Measurements from ENCODE around the gene ACHE. TPM values are rescaled to one million over a fixed set of nuclear protein-coding genes. Genes with fewer than 3 reads are reported as not detected.
"Not testable (repeated sequence)": the region's sequence is repeated elsewhere in the genome, so short reads cannot be mapped to it uniquely, and the experiment has no call there.

ACHE gene
- 10 to 100 TPM; 21.4 to 99.2 (median 36.8) TPM for total RNA-seq
- polyA plus RNA-seq, result 10 to 100 TPM; 10.7 to 23.8 (median 14.2) TPM
- long read RNA-seq, donor 1, transcript ACHE-201 (5 exons, 2,168 nt), result major isoform, 10 of 22 reads
- long read RNA-seq, donor 1, partial matches to known transcripts, result 3 of 22 reads
- long read RNA-seq, donor 1, other reads (novel, unspliced or antisense), result 6 of 22 reads
- long read RNA-seq, donor 2, transcript ACHE-201 (5 exons, 2,168 nt), result major isoform, 19 of 61 reads
- long read RNA-seq, donor 2, transcript ACHE-204 (4 exons, 2,218 nt), result minor isoform, 5 of 61 reads
- long read RNA-seq, donor 2, partial matches to known transcripts, result 19 of 61 reads
- long read RNA-seq, donor 2, other reads (novel, unspliced or antisense), result 12 of 61 reads

DNA sequence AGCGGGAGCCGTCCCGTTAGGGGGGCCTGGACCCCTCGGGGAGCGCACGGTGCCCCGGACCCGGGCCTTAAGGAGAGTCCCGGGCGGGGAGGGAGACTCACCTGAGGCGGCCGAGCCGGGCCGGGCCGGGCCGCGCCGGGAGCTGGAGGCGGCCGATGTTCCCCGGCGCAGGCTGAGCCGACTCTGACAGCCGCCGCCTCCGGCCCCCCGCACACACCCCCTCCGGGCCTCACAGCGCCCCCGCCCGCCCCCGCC, at the start of gene ACHE:
TSS of gene ACHE (minus strand) at position 188 of the 255 bp plus-strand sequence. CDS start 1,656 bp downstream, outside the sequence.
- intact Hi-C loops (cut with DNase I), result loop anchor here (5.0 kb wide), 1 partner anchor 182 kb away; no protein-coding TSS in a partner anchor
- WGBS, 3 donors, result 0 to 1% (median 0%) methylated on average over 4 to 32 of the region's 32 CpGs
- ATAC-seq, result peak in 3 of 4 donors; percentile 26 to 47 (median 45)

DNA sequence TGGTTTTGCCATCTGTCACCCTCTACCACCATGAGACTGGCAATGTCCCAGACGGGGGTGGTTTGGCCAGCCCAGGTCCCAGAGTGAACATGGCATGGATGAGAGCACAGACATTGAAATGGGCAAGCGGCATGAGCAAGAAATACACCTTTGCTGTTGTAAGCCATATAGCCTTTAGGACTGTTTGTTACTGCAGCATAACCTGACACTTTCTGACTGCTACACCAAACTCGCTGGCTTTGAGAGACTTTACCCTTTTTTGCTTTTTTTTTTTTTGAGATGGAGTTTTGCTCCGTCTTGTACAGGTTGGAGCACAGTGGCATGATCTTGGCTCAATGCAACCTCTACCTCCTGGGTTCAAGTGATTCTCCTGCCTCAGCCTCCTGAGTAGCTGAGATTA, 48.5 kb upstream of the ACHE start:
- intact Hi-C loops (cut with DNase I), result no loop called here
- Histone ChIP-seq H3K4me3 (no peak overlapping the region), H3K4me1 (no peaks in the 10 kb centered on the region), H3K27ac (no peak overlapping the region), H3K9me3 (peaks cover 4% of the 10 kb centered on the region), H3K27me3 (ENCODE audit: insufficient read depth in 3 of 3, low read length in 2 of 3) (peaks cover 0 to 3% (median 0%) of the 10 kb centered on the region in 3 donors), H3K36me3 (ENCODE audit: insufficient read depth in 1 of 2, low read depth in 1 of 2) (no peaks in the 10 kb centered on the region)
- DNase-seq, result no peak
- WGBS, 3 donors, result 77 to 84% (median 78%) methylated on average over 4 of the region's 4 CpGs
- no peak for ATAC-seq
- TF ChIP-seq, protein P1, sequence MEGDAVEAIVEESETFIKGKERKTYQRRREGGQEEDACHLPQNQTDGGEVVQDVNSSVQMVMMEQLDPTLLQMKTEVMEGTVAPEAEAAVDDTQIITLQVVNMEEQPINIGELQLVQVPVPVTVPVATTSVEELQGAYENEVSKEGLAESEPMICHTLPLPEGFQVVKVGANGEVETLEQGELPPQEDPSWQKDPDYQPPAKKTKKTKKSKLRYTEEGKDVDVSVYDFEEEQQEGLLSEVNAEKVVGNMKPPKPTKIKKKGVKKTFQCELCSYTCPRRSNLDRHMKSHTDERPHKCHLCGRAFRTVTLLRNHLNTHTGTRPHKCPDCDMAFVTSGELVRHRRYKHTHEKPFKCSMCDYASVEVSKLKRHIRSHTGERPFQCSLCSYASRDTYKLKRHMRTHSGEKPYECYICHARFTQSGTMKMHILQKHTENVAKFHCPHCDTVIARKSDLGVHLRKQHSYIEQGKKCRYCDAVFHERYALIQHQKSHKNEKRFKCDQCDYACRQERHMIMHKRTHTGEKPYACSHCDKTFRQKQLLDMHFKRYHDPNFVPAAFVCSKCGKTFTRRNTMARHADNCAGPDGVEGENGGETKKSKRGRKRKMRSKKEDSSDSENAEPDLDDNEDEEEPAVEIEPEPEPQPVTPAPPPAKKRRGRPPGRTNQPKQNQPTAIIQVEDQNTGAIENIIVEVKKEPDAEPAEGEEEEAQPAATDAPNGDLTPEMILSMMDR (IDR thresholded peaks at IDR 0.05), result no peak

More for the DNA sequence above, at the start of gene ACHE:
- Histone ChIP-seq H3K36me3 (ENCODE audit: insufficient read depth in 1 of 2, low read depth in 1 of 2) (no peaks in the 10 kb centered on the region), H3K27me3 (ENCODE audit: insufficient read depth in 3 of 3, low read length in 2 of 3) (peaks cover 0 to 6% (median 0%) of the 10 kb centered on the region in 3 donors), H3K9me3 (no peaks in the 10 kb centered on the region), H3K4me3 (peak within 1 kb of the TSS; percentile 79), H3K4me1 (peaks cover 22% of the 10 kb centered on the region), H3K27ac (peak within 1 kb of the TSS; percentile 85)
- no peak for DNase-seq
- TF ChIP-seq, protein P1 (IDR thresholded peaks at IDR 0.05), result no peak

GRCh38 chr7:100943693-100944092, 48.0 kb upstream of the ACHE start:
- Histone ChIP-seq H3K27ac (no peak overlapping the region), H3K4me3 (no peak overlapping the region), H3K4me1 (no peaks in the 10 kb centered on the region), H3K9me3 (peaks cover 4% of the 10 kb centered on the region), H3K36me3 (ENCODE audit: insufficient read depth in 1 of 2, low read depth in 1 of 2) (no peaks in the 10 kb centered on the region), H3K27me3 (ENCODE audit: insufficient read depth in 3 of 3, low read length in 2 of 3) (peaks cover 0 to 3% (median 0%) of the 10 kb centered on the region in 3 donors)
- ATAC-seq, result no peak
- DNase-seq, result no peak
- intact Hi-C loops (cut with DNase I), result no loop called here
- 83 to 84% (median 83%) methylated on average over 5 of the region's 5 CpGs for WGBS, 3 donors
- TF ChIP-seq, protein P1 (IDR thresholded peaks at IDR 0.05), result no peak

DNA sequence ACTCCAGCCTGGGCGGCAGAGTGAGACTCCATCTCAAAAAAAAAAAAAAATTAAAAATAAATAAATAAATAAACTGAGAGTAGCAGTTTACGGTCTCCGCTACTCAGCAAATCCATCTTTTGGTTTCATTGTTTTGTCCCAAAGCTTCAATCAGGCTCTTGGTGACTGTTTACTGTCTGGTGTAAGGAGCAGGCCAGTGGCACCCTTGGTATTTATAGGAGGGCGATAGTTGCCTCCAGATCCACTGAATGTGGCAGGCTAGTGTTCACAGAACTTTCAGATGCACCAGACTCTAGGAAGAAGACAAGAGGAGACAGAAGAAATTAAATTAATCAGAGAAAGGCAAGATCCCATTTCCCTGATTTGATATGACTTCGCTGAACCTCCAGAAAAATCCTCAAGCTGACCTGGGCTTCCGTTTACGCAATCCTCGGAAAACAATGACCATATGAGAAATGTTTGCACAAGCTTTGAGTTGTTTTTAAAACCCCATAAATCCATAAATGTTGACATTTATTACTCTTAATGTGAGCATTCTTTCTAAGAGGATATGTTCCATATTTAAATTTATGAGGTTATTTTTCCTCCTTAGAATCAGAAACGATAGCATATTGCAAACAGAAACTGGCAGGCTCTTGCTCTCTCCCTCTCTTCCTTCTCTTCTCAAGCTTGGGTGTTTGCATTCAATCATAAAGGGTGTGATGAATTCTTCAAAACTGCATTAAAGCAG, 46.5 kb upstream of the ACHE start:
- ATAC-seq, result no peak
- Histone ChIP-seq H3K4me1 (no peaks in the 10 kb centered on the region), H3K4me3 (no peak overlapping the region), H3K36me3 (ENCODE audit: insufficient read depth in 1 of 2, low read depth in 1 of 2) (no peaks in the 10 kb centered on the region), H3K27me3 (ENCODE audit: insufficient read depth in 3 of 3, low read length in 2 of 3) (peaks cover 0 to 3% (median 0%) of the 10 kb centered on the region in 3 donors), H3K9me3 (peaks cover 4% of the 10 kb centered on the region), H3K27ac (no peak overlapping the region)
- intact Hi-C loops (cut with DNase I), result no loop called here
- DNase-seq, result no peak
- WGBS, 3 donors, result 71 to 74% (median 73%) methylated on average over 9 of the region's 9 CpGs
- TF ChIP-seq, protein P1 (IDR thresholded peaks at IDR 0.05), result no peak

DNA sequence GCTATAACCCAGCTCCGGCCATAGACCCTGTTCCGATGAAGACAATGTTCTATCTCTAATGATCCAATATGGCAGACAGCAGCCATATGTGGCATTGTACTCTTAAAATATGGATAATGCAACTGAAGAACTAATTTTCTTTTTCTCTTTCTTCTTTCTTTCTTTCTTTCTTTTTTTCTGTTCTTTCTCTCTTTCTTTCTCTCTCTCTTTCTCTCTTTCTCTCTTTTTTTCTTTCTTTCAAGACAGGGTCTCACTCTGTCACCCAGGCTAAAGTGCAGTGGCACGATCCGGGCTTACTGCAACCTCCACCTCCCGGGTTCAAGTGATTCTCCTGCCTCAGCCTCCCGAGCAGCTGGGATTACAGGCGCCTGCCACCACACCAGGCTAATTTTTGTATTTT, 40.5 kb upstream of the ACHE start:
- H3K27ac ChIP-seq; H3K9me3 ChIP-seq; H3K27me3 ChIP-seq (ENCODE audit: insufficient read depth in 3 of 3, low read length in 2 of 3); H3K4me1 ChIP-seq; intact Hi-C loops (cut with DNase I); DNase-seq; H3K4me3 ChIP-seq; ATAC-seq; H3K36me3 ChIP-seq (ENCODE audit: insufficient read depth in 1 of 2, low read depth in 1 of 2): not testable (repeated sequence)
- WGBS, 3 donors, result 88 to 91% (median 88%) methylated on average over 7 of the region's 7 CpGs

- H3K27me3 ChIP-seq (ENCODE audit: insufficient read depth in 3 of 3, low read length in 2 of 3); intact Hi-C loops (cut with DNase I); H3K4me1 ChIP-seq; H3K36me3 ChIP-seq (ENCODE audit: insufficient read depth in 1 of 2, low read depth in 1 of 2); DNase-seq; H3K9me3 ChIP-seq; ATAC-seq; H3K4me3 ChIP-seq; H3K27ac ChIP-seq: not testable (repeated sequence)
- 68 to 80% (median 77%) methylated on average over 2 of the region's 2 CpGs for WGBS, 3 donors
Measured at GRCh38 chr7:100935381-100935780, 39.7 kb upstream of the ACHE start.
